Hypothalamus (tissue), 51 donors: ENCODE measurements around the gene DCDC2B.
A peak's percentile ranks its signal among the peaks of the same experiment; 100 is the strongest.

Source experiments
- DNase-seq, 51 donors: peaks; one replicate each; lab custom pipeline; 2025; lab: John Stamatoyannopoulos, UW

The DCDC2B gene

DNA sequence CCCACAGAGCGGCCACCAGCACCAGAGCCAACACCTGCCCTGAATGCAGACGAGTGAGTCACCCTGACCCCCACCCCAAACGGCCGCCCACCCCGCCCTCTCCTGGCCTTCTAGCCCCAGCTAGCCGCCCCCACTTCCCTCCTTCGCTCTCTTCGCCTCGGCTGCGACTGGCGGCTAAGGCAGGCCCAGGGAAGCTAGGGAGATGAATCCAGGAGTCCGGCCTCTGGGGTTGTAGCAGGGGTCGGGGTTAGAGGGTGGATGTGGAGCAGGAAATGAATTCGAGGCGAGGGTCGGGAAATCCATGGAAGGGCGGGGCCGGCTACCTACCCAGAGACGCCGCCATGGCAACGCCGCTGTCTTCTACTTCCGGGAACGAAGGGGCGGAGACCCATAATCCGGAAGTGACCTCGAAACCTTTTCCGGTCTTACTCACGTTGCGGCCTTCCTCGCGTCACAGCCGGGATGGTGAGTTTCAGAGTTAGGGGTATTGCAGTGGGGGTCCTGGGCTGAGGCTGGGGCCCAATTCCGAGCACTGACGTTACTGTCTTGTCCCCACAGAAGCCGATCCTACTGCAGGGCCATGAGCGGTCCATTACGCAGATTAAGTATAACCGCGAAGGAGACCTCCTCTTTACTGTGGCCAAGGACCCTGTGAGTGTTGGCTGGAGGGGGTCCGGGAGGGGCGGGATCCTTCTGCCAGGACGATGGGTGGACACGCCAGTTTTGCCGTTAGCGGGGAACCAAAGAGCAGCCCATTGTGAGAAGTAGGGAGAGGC lies 13.3 kb downstream of the DCDC2B start, which contains the start of the genes EIF3I and TMEM234:
Gene EIF3I, plus strand, starts transcription at position 428 of the 776 bp plus-strand sequence. Its CDS starts 35 bp downstream, at position 463.
Gene TMEM234, minus strand, starts transcription at position 374 of the 776 bp plus-strand sequence. Its CDS starts 31 bp downstream, at position 343.
- DNase-seq, result peak in 50 of 51 donors; percentile 14 to 95 (median 84)

DNA sequence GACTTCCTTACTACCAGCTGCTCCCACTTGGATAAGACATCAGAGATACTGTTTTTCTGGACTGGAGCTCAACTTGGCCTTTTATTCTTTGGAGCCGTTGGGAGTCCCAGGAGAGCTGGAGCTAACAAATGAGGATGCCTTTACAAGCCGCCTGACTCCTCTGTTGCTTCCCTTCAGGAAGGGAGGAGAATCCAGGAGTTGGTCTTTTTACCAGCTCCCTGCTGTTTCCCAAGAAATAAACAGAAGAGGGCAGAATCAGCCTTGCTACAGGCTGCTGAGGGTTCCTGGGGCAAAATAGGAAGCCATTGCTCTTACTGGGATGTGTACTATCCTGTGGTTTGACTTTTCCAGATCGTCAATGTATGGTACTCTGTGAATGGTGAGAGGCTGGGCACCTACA lies 14.8 kb downstream of the DCDC2B start:
- no peak for DNase-seq

DNA sequence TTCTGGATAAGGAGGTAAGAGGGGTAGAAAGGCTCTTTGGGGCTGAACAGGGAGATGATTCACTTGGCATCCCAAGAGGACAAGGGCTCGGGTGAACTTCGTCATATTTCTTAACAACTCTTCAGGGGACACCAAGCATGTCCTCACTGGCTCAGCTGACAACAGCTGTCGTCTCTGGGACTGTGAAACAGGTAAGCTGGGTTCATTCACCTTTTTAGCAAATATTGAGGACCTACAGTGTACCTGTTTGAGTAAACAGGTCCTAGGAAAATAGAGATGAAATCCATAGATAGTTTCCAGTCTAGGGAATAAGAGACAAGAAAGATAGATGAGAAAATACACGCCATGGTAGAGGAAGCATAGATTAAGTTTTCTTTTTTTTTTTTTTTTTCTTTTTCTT lies 15.4 kb downstream of the DCDC2B start:
- no peak for DNase-seq

DNA sequence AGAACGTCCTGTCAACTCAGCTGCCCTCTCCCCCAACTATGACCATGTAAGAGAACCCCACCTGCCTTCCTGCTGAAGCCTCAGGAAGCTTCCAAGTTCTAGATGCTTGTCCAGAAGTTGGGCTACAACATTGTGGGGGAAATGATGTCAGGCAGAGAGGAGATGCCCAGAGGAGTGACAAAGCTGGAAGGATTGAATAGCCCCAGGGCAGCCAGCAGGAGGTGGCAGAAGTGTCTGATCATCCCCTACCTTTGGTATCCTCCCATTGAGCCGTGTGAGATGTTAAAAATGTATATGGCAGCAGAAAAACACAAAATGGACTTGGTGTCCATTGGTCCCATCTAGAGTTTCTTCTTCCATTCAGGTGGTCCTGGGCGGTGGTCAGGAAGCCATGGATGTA lies 19.9 kb downstream of the DCDC2B start:
- DNase-seq, result no peak

DNA sequence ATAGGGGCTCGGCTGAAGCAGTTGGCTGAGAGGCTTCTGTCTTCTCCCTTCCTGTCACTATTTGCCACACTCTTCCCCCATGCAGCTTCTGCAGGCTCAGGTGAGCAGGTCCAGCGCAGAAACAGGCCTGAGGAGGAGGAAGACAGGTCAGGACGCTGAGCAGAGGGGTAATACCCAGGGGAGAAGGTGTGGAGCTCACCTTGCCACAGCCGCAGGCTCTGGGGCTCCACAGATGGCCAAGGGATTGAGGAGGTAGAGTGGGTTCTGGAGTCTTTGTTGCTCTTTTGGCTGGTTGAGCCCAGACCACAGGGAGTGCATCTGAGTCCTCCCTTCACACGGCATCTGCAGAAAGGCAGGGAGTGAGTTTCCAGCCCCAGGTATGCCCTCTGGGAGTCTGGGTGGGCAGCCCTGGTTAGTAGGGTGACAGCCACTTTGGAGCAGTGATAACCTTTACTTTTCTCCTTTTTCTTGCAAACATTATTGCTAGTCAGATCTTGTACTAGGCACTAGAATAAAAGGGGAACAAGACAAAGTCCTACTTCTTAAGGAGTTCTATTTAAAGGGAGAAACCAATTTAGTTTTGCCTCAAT lies 23.0 kb downstream of the DCDC2B start:
- DNase-seq, result no peak

DNA sequence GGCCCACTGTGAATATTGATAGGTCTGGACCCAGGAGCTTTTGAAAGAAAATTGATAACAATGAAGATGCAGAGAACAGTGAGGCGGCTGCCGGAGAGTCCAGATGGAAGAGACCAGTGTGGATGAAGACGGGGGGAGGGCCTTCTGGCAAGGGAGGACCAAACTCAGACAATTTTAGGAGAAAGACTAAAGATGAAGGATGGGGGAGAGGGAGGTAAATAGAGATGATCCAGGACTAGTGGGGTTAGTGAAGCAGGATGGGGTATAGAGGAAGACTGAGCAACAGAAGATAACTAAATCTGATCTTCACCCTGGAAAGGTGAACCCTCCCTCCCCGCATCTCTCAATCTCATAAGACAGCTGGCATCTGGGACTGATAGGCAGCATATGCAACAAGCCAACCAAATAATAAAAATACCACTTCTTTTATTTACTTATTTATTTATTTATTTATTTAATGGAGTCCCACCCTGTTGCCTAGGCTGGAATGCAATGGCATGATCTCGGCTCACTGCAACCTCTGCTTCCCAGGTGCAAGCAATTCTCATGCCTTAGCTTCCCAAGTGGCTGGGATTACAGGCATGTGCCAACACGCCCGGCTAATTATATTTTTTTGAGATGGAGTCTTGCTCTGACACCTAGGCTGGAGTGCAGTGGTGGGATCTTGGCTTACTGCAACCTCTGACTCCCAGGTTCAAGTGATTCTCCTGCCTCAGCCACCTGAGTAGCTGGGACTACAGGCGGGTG lies 23.8 kb downstream of the DCDC2B start:
- no peak for DNase-seq

DNA sequence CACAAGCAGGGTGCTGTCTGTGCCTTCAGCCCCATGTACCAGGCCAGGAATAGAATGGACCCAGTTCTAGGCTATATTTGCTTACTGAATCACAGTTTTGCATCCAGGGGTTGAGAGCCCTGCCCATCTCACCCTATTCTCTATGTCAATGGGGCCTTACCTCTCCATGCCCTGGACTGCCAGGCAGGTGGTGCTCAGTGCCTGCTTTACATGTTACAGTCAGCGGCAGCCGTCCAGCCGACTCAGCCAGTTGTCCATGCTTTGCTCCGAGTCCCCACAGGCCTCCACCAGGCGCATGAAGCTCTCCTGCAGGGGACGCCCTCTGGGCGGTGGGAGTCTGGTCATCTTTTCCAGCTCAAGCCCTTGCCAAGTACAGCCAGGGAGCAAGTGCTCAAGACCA lies 25.9 kb downstream of the DCDC2B start:
- no peak for DNase-seq

DNA sequence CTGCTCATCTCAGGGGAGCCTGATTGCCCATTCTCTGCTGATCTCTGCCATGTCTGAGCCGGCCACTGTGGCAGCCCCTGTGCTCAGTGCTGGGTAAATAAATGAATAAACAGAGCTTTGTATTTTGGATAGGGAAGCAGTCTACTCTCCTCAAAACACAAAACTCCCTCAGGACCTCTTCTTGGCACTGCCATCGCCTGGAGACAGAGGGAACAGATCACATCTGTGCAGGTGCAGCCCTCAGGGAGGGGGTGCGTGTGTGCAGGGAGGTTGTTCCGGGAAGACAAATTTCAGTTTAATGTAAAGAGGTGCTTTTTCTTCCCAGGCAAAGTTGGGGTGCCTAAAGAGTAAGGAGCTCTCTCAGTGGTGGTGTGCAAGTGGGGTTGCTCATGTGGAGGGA lies 30.4 kb downstream of the DCDC2B start:
- DNase-seq, result peak in 4 of 51 donors; percentile 4 to 16 (median 8)

DNA sequence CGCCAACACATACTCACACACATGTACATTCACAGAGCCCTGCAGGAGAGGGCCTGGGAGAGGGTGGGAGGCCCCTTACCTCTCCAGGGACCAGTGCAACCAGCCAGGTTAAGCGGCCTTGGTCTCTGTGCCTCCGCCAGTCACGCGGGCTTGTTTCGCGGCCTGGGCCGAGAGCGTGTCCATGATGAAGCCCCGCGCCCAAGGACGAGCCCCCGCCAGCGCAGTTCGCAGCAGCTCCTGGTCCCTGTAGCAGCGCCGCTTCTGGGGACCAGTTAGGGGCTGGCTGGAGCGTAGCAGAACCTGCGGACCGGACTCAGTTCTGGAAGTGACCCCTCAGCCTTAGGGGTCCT lies 30.9 kb downstream of the DCDC2B start:
- DNase-seq, result peak in 7 of 51 donors; percentile 8 to 43 (median 32)

DNA sequence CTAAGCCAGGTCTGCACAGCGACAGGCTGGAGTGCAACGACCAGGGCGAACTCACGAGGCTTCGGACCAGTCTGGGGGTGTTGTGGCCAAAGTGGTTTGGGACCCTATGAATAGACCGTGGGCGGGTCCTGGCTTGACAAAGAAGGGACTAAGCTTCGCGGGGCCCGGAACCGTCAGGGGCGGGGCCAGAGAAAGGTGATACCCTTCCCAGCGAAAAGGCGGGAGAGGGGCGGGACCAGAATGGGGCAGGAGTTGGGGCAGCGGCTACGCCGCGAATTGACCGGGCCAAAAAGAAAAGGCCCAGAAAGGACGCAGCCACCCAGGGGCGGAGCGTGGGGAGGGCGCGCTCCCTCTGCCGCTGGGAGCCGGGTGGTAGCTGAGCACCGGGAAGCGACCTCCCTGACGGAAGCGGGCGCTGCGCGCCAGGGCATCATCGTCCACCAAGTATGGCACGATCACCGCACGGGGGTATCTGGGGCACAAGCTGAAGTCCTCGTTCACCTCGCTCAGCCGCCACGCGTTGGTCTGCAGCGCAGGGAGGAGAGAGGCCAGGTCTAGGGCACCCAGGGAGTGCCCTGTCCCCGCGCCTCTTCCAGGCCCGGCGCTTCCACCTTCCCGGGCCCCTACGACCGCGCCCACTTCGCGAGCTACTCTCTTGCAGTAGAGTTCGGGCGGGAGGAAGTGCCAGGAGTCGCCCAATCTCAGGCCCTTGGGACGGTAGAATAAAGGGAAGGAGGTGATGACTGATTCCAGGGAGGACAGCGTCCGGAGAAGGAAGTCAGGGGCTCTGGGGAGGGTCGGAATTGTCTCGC lies 31.5 kb downstream of the DCDC2B start:
- DNase-seq, result peak in 45 of 51 donors; percentile 8 to 81 (median 50)

DNA sequence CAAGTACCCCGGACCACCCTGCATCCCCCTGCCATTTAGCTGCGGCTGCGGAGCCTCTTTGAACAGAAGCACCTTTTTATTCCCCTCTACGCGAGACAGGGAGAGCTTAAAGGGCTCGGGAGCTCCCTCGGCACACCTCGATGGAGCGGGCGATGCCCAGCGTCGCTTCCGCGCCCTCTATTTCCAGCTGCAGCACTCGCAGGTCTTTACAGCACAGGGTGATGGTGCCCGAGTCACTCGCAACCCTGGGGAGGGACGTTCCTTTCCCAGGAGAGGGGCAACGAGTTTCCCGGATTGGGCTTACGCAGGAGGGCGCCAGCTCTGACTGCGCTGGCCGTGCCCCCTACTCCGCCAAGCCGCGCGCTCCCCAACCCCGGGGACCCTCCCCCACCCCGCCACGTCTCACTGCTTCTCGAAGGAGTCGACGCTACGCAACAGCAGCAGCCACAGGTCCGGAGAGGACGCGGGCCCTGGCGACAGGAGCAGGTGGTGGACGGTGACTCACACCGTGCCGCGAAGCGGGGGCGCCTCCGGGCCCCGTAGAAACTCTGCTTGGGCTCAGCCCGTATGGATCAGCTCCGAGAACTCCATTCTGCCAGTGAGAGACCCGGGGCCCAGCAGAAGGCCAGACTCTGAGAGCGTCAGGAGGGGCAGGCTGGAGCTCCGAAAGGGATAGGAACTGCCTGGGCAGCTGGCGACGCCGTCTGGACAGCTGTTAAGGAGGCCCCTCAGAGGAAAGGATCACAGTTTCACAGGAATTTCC lies 32.3 kb downstream of the DCDC2B start:
- peak in 43 of 51 donors; percentile 11 to 79 (median 51) for DNase-seq

DNA sequence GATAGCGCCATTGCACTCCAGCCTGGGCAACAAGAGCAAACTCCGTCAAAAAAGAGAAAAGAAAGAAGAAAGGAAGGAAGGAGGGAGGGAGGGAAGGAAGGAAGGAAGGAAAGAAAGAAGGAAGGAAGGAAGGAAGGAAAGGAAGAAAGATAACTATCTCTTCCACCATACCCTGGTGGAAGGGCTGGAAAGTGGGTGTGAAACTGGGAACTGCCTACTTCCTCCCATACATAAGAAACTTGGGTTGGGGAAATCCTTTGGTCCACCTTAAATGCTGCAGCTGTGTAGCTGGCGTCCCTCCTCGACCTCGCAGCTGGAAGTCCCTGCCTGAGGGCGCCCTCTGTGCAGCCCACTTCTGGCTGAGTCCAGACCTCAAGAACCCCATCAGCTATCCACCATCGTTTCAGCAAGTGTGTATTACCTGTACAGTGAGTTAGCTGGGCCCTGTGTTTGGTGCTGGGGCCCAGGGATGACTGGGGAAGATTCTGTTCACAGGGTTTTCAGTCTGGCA lies 33.5 kb downstream of the DCDC2B start:
- peak in 31 of 51 donors; percentile 5 to 72 (median 24) for DNase-seq

DNA sequence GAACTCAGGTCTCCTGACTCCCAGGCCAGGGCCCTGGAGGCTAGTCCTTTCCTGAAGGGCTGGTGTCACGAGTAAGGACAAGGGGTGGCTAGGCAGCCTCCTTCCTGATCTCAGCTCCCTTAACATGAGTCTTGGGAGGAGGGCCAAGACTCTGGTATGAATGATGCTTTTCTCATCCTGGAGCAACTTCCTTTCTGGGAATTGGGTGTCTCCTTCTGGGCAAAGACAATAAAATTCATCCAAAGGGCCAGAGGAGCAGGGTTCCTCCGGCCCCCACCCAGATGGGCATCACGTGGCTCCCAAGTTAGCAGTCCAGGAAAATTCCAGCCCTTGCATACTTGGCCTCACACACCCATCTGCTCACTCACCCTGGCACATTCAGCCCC lies 38.0 kb downstream of the DCDC2B start, which contains the start of gene FAM167B:
Gene FAM167B, plus strand, starts transcription at position 335 of the 386 bp plus-strand sequence. CDS start 200 bp downstream, outside the sequence.
- no peak for DNase-seq

DNA sequence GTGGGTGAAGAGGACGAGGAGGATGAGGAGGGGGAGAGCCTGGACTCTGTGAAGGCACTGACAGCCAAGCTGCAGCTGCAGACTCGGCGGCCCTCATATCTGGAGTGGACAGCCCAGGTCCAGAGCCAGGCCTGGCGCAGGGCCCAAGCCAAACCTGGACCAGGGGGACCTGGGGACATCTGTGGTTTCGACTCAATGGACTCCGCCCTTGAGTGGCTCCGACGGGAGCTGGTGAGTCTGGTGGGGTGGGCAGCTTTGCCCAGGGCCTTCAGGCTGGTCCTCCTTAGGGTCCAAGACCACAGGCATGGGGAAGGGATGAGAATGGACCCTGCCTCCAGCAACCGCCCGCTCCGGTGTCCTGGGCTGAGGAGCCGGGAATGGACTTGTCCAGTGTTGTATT lies 38.6 kb downstream of the DCDC2B start:
- DNase-seq, result no peak

DNA sequence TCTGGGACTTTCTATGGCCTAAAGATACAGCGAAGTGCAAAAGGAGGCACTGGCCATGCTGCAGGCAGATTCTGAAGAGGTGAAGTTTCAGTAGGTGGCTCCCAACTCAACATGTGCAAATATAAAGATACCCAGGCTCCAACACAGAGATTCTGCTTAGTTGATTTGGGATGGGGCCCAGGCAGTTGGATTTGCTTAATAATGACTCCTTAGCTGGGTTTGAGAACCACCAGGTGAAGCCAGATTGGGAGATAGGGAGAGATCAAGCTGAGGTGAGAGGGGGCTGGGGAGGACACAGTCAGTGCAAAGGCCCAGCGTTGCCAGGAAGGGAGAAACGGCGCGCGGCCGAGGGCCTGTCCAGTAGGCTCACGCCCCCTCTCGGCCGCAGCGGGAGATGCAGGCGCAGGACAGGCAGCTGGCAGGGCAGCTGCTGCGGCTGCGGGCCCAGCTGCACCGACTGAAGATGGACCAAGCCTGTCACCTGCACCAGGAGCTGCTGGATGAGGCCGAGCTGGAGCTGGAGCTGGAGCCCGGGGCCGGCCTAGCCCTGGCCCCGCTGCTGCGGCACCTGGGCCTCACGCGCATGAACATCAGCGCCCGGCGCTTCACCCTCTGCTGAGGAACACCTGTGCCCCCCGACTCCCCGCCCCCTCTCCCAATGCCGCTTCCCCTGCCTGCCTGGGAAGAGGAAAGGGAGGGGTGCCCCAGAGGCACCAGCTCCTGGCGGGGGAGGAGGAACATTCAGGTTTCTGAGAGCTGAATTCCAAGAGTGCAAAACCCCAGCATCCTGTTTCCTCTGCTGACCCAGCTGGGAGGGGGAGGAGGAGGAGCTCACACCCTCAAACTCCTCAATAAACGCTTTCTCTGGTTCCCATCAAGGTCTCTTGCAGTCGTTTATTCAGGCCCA lies 39.3 kb downstream of the DCDC2B start:
- peak in 25 of 51 donors; percentile 2 to 59 (median 14) for DNase-seq

DNA sequence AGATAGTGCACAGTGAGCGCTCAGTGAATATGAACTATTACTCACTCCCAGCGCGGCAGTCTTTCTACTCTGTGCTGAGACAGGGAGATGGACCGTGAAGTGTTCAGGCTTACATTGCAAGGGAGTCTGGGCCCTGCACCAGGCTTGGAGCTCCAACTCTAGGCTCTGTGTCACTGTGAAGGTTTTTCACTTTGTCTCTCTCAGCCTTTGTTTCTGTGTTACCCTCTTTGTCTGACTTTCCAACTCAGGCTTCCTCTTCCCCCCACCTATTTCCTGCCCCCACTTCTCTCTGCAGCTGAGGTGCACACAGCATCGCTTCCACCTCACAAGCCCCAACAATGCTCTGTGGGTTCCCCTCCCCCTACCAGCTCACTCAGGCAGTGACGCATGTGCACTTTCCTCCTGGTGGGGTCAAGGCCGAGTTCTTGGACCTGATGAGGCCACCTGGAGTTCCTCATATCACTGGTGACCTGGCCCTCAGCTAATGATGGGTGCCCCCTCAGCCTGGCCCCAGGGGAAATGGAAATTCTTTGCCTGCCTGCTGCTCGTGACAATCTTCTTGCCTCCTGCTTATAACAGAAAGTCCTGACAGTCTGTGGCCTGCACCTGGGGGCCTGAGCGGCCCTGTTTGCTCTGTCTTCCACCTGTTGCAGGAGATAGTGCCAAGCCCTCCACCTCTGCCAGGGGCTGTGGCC lies 41.1 kb downstream of the DCDC2B start:
- peak in 1 of 51 donors; percentile 8 for DNase-seq

DNA sequence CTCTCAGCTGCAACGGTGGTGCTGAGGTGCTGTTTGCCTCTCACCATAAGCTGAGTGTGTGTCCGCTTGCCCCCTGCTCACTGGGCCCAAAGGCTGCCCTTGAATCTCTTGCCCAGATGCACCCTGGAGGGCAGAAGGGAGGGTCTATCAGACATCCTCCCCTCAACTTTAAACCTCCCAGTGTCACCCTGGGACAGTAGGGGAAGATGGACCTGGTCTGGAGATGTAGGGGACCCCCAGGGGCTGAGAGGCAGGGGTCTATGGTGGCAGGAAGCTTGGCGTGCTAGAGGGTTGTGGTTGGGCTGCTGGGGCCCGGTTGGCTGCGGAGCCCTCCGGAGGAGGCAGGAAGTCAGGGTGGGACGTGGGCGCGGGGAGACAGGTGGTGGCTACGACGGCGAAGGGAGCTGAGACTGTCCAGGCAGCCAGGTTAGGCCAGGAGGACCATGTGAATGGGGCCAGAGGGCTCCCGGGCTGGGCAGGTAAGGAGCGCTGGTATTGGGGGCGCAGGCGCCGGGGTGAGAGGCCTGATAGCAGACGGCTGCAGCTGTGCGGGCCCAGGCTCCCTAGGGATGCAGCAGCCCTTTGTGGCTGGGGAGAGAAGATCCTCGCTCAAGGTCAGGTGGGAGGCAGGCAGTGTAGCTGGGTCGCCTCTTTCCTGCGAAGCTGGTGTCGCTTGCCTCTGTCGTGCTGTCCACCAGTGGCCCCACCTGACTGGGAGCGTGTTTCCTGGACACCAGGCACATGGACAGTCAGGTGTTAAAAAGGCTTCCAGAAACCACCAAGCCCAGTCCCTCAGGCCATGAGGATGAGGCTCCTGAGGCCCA lies 42.2 kb downstream of the DCDC2B start, which contains the start of gene LCK:
Gene LCK, plus strand, starts transcription at position 373 of the 824 bp plus-strand sequence. CDS start 23,065 bp downstream, outside the sequence.
- no peak for DNase-seq
